A673 (cell line): ENCODE measurements around the gene SLFN14. TPM values are rescaled to one million over a fixed set of nuclear protein-coding genes. Genes with fewer than 3 reads are reported as not detected.

Experiments
- BruUV-seq: library from RNA; stranded (reverse); fragments of 400-500 nt; replicated peaks from 2 replicates; lab custom pipeline; 2021; lab: Mats Ljungman, UMichigan
- CTCF ChIA-PET: fragments of 300-600 bp; sonication (Branson Sonifier 250); formaldehyde crosslinking; loops from one replicate; lab custom pipeline; 2022; ENCODE audit warnings: antibody characterized with exemption; lab: Charles Lee
- POLR2A ChIA-PET: fragments of 300-600 bp; sonication (Branson Sonifier 250); formaldehyde crosslinking; loops from one replicate; lab custom pipeline; 2022; ENCODE audit warnings: antibody characterized with exemption; ENCODE audit not compliant: low non-redundant PET; lab: Charles Lee
- DNase-seq: peaks from one replicate; pipeline ENCODE4 v3.0.0-alpha.2; 2015; ENCODE audit warnings: low spot score
- H3K27ac ChIP-seq: fragments of 200-600 bp; sonication (generic); 2 replicates; pipeline ENCODE4 v1.5.1; 2016; ENCODE audit warnings: mixed run types, low read depth, mild to moderate bottlenecking, mixed read lengths, antibody characterized with exemption, low read length; ENCODE audit not compliant: poor library complexity, severe bottlenecking
- H3K27me3 ChIP-seq: fragments of 200-600 bp; sonication (generic); replicated peaks from 2 replicates; pipeline ENCODE4 v1.6.1; 2017; ENCODE audit warnings: mixed run types, low read depth, mild to moderate bottlenecking, mixed read lengths, antibody characterized with exemption, low read length; ENCODE audit not compliant: insufficient read depth, poor library complexity
- H3K36me3 ChIP-seq: fragments of 200-600 bp; sonication (generic); 2 replicates; pipeline ENCODE4 v1.6.1; 2016; ENCODE audit warnings: mixed run types, mild to moderate bottlenecking, mixed read lengths, antibody characterized with exemption, low read length; ENCODE audit not compliant: insufficient read depth, poor library complexity, severe bottlenecking
- H3K4me1 ChIP-seq: fragments of 200-600 bp; sonication (generic); 2 replicates; pipeline ENCODE4 v1.6.1; 2017; ENCODE audit warnings: mixed run types, mild to moderate bottlenecking, mixed read lengths, antibody characterized with exemption, low read length; ENCODE audit not compliant: insufficient read depth, poor library complexity, severe bottlenecking
- H3K4me3 ChIP-seq: fragments of 200-600 bp; sonication (generic); 2 replicates; pipeline ENCODE4 v1.5.1; 2016; ENCODE audit warnings: low read depth, mixed run types, mild to moderate bottlenecking, mixed read lengths, low read length; ENCODE audit not compliant: poor library complexity, severe bottlenecking
- H3K9me3 ChIP-seq: fragments of 200-600 bp; sonication (generic); 2 replicates; pipeline ENCODE4 v1.6.1; 2016; ENCODE audit warnings: mixed run types, low read depth, mild to moderate bottlenecking, mixed read lengths, antibody characterized with exemption, low read length; ENCODE audit not compliant: poor library complexity, severe bottlenecking
- EZH2 ChIP-seq: fragments of 200-600 bp; sonication (generic); IDR thresholded peaks from 2 replicates; pipeline ENCODE4 v1.6.1; 2017; ENCODE audit warnings: borderline replicate concordance, low read depth, mild to moderate bottlenecking, mixed read lengths, antibody characterized with exemption, low read length; ENCODE audit not compliant: poor library complexity, severe bottlenecking
- intact Hi-C: fragments of 100-400 bp; cut with micrococcal nuclease; formaldehyde crosslinking; loops from one replicate; pipeline ENCODE4 v1.10.0; 2022; ENCODE audit not compliant: unreplicated experiment
- total RNA-seq: library from RNA; stranded (reverse); gene quantifications from 2 replicates; pipeline ENCODE4 v1.2.3, GENCODE V29; 2021
- TF ChIP-seq, protein P1 (sequence below): fragments of 300-800, 200-600 bp; sonication (generic); conservative IDR thresholded peaks from 2 replicates; pipeline ENCODE4 v1.5.1; 2017; ENCODE audit warnings: low read depth, mild to moderate bottlenecking, antibody characterized with exemption, low read length, moderate library complexity, mixed read lengths

Gene SLFN14
- total RNA-seq, 1 experiment from 2014 or later = not detected

DNA sequence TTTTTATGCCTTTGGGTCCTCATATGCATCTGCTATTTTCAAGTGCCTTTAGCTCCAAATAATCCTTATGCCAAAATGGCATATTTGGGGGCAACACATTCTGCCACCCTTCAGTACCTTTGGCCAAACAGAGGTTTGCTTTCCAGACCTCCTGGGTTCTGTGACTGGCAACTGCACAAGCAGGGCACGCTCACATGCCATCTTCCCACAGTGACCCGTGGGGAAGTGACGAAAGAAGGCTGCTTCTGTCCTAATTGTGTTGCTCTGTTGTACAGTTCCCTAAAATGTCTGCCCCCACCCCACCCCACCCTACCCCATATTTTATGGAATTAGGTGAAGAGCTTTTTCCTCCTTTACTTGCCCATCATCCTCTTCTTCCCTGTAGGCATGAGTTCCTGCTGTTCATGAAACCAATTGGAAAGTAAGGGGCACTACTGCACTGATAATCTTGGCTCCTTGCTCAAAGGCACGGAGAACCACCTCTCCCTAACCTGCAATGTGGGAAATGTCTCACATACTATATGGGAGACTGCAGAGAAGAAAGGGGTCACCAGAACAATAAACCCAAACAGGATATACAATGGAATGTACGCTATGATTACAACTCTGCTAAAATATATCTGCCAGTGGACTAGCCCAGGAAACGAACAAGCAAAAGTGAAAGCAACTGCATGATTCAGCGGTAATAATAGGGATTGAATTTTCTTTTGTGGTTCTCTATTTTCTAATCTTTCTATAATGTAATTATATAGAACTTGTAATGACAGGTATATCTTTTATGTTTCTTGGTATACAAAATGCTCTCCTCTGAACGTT, 19.8 kb downstream of the SLFN14 start:
- DNase-seq = peak; percentile 17
- H3K27ac ChIP-seq = peak overlapping the region; percentile 50
- no peaks in the 10 kb centered on the region for H3K36me3 ChIP-seq
- peaks cover 9% of the 10 kb centered on the region for H3K4me1 ChIP-seq
- peak overlapping the region; percentile 30 for H3K4me3 ChIP-seq
- no peaks in the 10 kb centered on the region for H3K27me3 ChIP-seq
- H3K9me3 ChIP-seq = no peaks in the 10 kb centered on the region
- CTCF ChIA-PET = no interaction called here
- no TSS peak for BruUV-seq
- intact Hi-C loops = loop anchor here (2.0 to 5.0 kb wide), 2 partner anchors 207 to 228 kb away; no protein-coding TSS in a partner anchor
- POLR2A ChIA-PET = no interaction called here
- no peak for TF ChIP-seq EZH2
- TF ChIP-seq, protein P1, sequence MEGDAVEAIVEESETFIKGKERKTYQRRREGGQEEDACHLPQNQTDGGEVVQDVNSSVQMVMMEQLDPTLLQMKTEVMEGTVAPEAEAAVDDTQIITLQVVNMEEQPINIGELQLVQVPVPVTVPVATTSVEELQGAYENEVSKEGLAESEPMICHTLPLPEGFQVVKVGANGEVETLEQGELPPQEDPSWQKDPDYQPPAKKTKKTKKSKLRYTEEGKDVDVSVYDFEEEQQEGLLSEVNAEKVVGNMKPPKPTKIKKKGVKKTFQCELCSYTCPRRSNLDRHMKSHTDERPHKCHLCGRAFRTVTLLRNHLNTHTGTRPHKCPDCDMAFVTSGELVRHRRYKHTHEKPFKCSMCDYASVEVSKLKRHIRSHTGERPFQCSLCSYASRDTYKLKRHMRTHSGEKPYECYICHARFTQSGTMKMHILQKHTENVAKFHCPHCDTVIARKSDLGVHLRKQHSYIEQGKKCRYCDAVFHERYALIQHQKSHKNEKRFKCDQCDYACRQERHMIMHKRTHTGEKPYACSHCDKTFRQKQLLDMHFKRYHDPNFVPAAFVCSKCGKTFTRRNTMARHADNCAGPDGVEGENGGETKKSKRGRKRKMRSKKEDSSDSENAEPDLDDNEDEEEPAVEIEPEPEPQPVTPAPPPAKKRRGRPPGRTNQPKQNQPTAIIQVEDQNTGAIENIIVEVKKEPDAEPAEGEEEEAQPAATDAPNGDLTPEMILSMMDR = no peak

DNA sequence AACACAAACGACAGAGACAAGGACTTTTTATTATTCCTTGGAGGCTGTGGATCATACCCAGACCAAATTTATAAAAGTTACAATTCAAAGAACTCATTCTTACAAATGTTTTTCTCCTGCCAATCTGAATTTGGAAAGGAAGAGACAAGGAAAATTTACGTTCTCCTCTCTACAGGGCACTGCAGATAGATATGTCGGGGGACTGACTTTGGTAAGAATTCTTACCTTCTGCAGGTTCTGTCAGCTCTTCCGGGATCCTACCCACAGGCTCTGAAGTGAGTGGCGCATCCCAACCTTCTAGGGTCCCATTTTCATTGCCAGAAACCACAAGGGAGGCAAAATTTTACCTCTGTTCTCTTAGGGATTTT, 21.0 kb downstream of the SLFN14 start:
- no peaks in the 10 kb centered on the region for H3K27me3 ChIP-seq
- no TSS peak for BruUV-seq
- H3K4me1 ChIP-seq = peaks cover 11% of the 10 kb centered on the region
- H3K27ac ChIP-seq = peak overlapping the region; percentile 26
- CTCF ChIA-PET = interaction anchor here (0.7 kb wide), 4 partner anchors 17 to 446 kb away, joined by 3 to 5 read pairs (median 4); no protein-coding TSS in a partner anchor
- DNase-seq = no peak
- intact Hi-C loops = loop anchor here (2.0 to 5.0 kb wide), 3 partner anchors 208 to 369 kb away; no protein-coding TSS in a partner anchor
- H3K9me3 ChIP-seq = no peaks in the 10 kb centered on the region
- no peak overlapping the region for H3K4me3 ChIP-seq
- POLR2A ChIA-PET = no interaction called here
- H3K36me3 ChIP-seq = no peaks in the 10 kb centered on the region
- TF ChIP-seq, protein P1 = no peak
- no peak for TF ChIP-seq EZH2

DNA sequence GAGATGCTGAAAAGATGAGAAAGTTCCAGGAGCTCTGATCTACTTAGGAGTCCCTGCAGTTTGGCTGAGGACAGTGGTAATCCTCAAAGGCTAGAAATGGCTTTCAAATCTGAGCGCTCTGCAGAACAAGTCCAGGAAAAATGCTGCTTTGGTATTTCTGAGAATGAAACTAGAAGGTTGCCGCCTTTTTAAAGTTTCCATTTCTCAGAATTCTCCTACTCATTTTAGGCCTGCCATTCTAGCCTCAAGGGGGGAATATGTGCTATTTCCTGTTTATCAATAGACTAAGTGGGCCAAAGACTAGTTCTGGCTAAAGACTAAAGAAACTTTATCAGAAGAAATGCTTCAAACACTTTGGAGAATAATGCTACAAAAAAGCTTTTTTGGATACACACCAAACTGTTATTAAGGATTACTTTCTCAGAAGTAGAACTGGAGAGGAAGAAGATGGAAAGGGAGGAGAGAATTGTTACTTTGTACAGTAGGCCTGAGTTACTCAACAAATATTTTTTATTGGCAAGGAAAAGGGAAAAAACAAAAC, 22.9 kb downstream of the SLFN14 start, which contains the start of gene SLFN12L:
Gene SLFN12L, minus strand, starts transcription at position 78 of the 541 bp plus-strand sequence. CDS start 15,314 bp downstream, outside the sequence.
- ChIA-PET POLR2A (no interaction called here), CTCF (no interaction called here)
- Histone ChIP-seq H3K27me3 (no peaks in the 10 kb centered on the region), H3K4me3 (no peak within 1 kb of the TSS), H3K36me3 (no peaks in the 10 kb centered on the region), H3K27ac (peak within 1 kb of the TSS; percentile 77), H3K9me3 (no peaks in the 10 kb centered on the region), H3K4me1 (peaks cover 20% of the 10 kb centered on the region)
- no TSS peak for BruUV-seq
- DNase-seq = peak; percentile 42
- no peak for TF ChIP-seq EZH2
- TF ChIP-seq, protein P1 = no peak
- intact Hi-C loops = loop anchor here (2.0 kb wide), 1 partner anchor 367 kb away; no protein-coding TSS in a partner anchor
